Measurements from ENCODE around the gene RPL10. TPM values are rescaled to one million over a fixed set of nuclear protein-coding genes. Genes with fewer than 3 reads are reported as not detected.

RPL10 gene
- total RNA-seq, 2 donors from 2014 or later = 2,142 to 2,551 TPM

- Mint-ChIP-seq H3K36me3 (ENCODE audit: low read depth) (peaks cover 8% of the 10 kb centered on the region), H3K4me1 (peaks cover 7% of the 10 kb centered on the region), H3K4me3 (peak overlapping the region; percentile 73), H3K27ac (peak overlapping the region; percentile 90), H3K9me3 (peaks cover 58% of the 10 kb centered on the region), H3K27me3 (ENCODE audit: insufficient read depth) (peaks cover 8% of the 10 kb centered on the region)
- H3K27ac ChIP-seq (ENCODE audit: low read depth, low read length) = no peak overlapping the region
- H3K4me1 ChIP-seq (ENCODE audit: control insufficient read depth, insufficient read depth, low read length) = no peaks in the 10 kb centered on the region
- H3K36me3 ChIP-seq (ENCODE audit: control insufficient read depth, insufficient read depth, low read length) = no peaks in the 10 kb centered on the region
- H3K27me3 ChIP-seq (ENCODE audit: control insufficient read depth, insufficient read depth, low read length, poor library complexity, severe bottlenecking) = no peaks in the 10 kb centered on the region
- H3K4me3 ChIP-seq (ENCODE audit: low read length) = peak overlapping the region; percentile 86
- WGBS, 2 experiments (ENCODE audit: insufficient coverage in 1 of 2, insufficient read length in 1 of 2) = 40% methylated on average over 13 of the region's 13 CpGs; no CpG with 5 or more reads in 1 of the 2 experiments
- no peak for DNase-seq
- no peak for TF ChIP-seq CTCF (conservative IDR thresholded peaks at IDR 0.05)
- H3K9ac ChIP-seq (ENCODE audit: extremely low read depth, low read length, poor library complexity, severe bottlenecking) = peak overlapping the region; percentile 85
- H3K9me3 ChIP-seq (ENCODE audit: control insufficient read depth, low read length) = no peaks in the 10 kb centered on the region
Measured at GRCh38 chrX:154380153-154380552, 18.0 kb upstream of the RPL10 start.

GRCh38 chrX:154380787-154381186 lies 17.4 kb upstream of the RPL10 start:
- DNase-seq = no peak
- Mint-ChIP-seq H3K27ac (peak overlapping the region; percentile 90), H3K9me3 (peaks cover 55% of the 10 kb centered on the region), H3K4me1 (peaks cover 7% of the 10 kb centered on the region), H3K4me3 (peak overlapping the region; percentile 73), H3K27me3 (ENCODE audit: insufficient read depth) (peaks cover 7% of the 10 kb centered on the region), H3K36me3 (ENCODE audit: low read depth) (peaks cover 8% of the 10 kb centered on the region)
- H3K36me3 ChIP-seq (ENCODE audit: control insufficient read depth, insufficient read depth, low read length) = no peaks in the 10 kb centered on the region
- H3K27me3 ChIP-seq (ENCODE audit: control insufficient read depth, insufficient read depth, low read length, poor library complexity, severe bottlenecking) = no peaks in the 10 kb centered on the region
- WGBS, 2 experiments (ENCODE audit: insufficient coverage in 1 of 2, insufficient read length in 1 of 2) = 77% methylated on average over 14 of the region's 14 CpGs; no CpG with 5 or more reads in 1 of the 2 experiments
- no peak for TF ChIP-seq CTCF (conservative IDR thresholded peaks at IDR 0.05)
- no peaks in the 10 kb centered on the region for H3K4me1 ChIP-seq (ENCODE audit: control insufficient read depth, insufficient read depth, low read length)
- H3K9me3 ChIP-seq (ENCODE audit: control insufficient read depth, low read length) = no peaks in the 10 kb centered on the region
- peak overlapping the region; percentile 86 for H3K4me3 ChIP-seq (ENCODE audit: low read length)
- H3K27ac ChIP-seq (ENCODE audit: low read depth, low read length) = no peak overlapping the region
- peak overlapping the region; percentile 85 for H3K9ac ChIP-seq (ENCODE audit: extremely low read depth, low read length, poor library complexity, severe bottlenecking)

GRCh38 chrX:154381271-154381670 lies 16.9 kb upstream of the RPL10 start:
- Histone ChIP-seq H3K4me1 (ENCODE audit: control insufficient read depth, insufficient read depth, low read length) (no peaks in the 10 kb centered on the region), H3K4me3 (ENCODE audit: low read length) (no peak overlapping the region), H3K27me3 (ENCODE audit: control insufficient read depth, insufficient read depth, low read length, poor library complexity, severe bottlenecking) (no peaks in the 10 kb centered on the region), H3K9me3 (ENCODE audit: control insufficient read depth, low read length) (no peaks in the 10 kb centered on the region), H3K9ac (ENCODE audit: extremely low read depth, low read length, poor library complexity, severe bottlenecking) (no peak overlapping the region), H3K36me3 (ENCODE audit: control insufficient read depth, insufficient read depth, low read length) (no peaks in the 10 kb centered on the region), H3K27ac (ENCODE audit: low read depth, low read length) (no peak overlapping the region)
- TF ChIP-seq CTCF (conservative IDR thresholded peaks at IDR 0.05) = no peak
- no peak for DNase-seq
- Mint-ChIP-seq H3K27ac (peak overlapping the region; percentile 44), H3K27me3 (ENCODE audit: insufficient read depth) (peaks cover 7% of the 10 kb centered on the region), H3K4me3 (peak overlapping the region; percentile 73), H3K9me3 (peaks cover 53% of the 10 kb centered on the region), H3K36me3 (ENCODE audit: low read depth) (peaks cover 8% of the 10 kb centered on the region), H3K4me1 (peaks cover 7% of the 10 kb centered on the region)
- WGBS, 2 experiments (ENCODE audit: insufficient coverage in 1 of 2, insufficient read length in 1 of 2) = 75 to 80% methylated on average over 1 to 4 of the region's 6 CpGs
